DND-41 (cell line): ENCODE data around the gene DNAH10.

Experiments
- ATAC-seq: fragments of 200-7000 bp; cut with Tn5 transposase; 3 replicates; pipeline ENCODE4 v1.9.1; 2021; ENCODE audit warnings: low read depth; ENCODE audit not compliant: insufficient read depth
- DNase-seq: peaks from one replicate; pipeline ENCODE4 v3.0.0-alpha.2; 2020
- H2AFZ ChIP-seq: 2 replicates; pipeline ENCODE4 v1.6.0; 2012; ENCODE audit warnings: low read depth, low read length
- H3K27ac ChIP-seq: 2 replicates; pipeline ENCODE4 v1.5.1; 2012; ENCODE audit warnings: low read length, inconsistent platforms
- H3K27me3 ChIP-seq: fragments of 200-600 bp; sonication (generic); 2 replicates; pipeline ENCODE4 v1.6.0; 2012; ENCODE audit warnings: low read length, mild to moderate bottlenecking, inconsistent platforms; ENCODE audit not compliant: insufficient read depth, poor library complexity
- H3K36me3 ChIP-seq: 2 replicates; pipeline ENCODE4 v1.5.1; 2012; ENCODE audit warnings: low read length, inconsistent platforms; ENCODE audit not compliant: insufficient read depth
- H3K4me1 ChIP-seq: 2 replicates; pipeline ENCODE4 v1.5.1; 2012; ENCODE audit warnings: mild to moderate bottlenecking, low read length; ENCODE audit not compliant: insufficient read depth
- H3K4me2 ChIP-seq: 2 replicates; pipeline ENCODE4 v1.6.0; 2012; ENCODE audit warnings: mild to moderate bottlenecking, moderate library complexity, low read length, inconsistent platforms; ENCODE audit not compliant: insufficient read depth
- H3K4me3 ChIP-seq, 2 experiments: fragments of 200-600 bp in 1 of 2; shearing (Covaris generic) in 1 of 2; 2 replicates each; pipeline ENCODE4 v1.5.1; 2012 to 2016; ENCODE audit warnings: inconsistent platforms in 2 of 2, low read length in 2 of 2, mild to moderate bottlenecking in 2 of 2, low read depth in 1 of 2, moderate library complexity in 1 of 2
- H3K79me2 ChIP-seq: 2 replicates; pipeline ENCODE4 v1.6.0; 2012; ENCODE audit warnings: low read length, inconsistent platforms; ENCODE audit not compliant: insufficient read depth
- H3K9ac ChIP-seq: 2 replicates; pipeline ENCODE4 v1.6.0; 2012; ENCODE audit warnings: low read depth, mild to moderate bottlenecking, inconsistent platforms, low read length, moderate library complexity
- H3K9me3 ChIP-seq: 2 replicates; pipeline ENCODE4 v1.5.1; 2012; ENCODE audit warnings: low read length, moderate library complexity, mild to moderate bottlenecking, inconsistent platforms; ENCODE audit not compliant: insufficient read depth, severe bottlenecking
- H4K20me1 ChIP-seq: 2 replicates; pipeline ENCODE4 v1.6.0; 2012; ENCODE audit warnings: low read length; ENCODE audit not compliant: insufficient read depth
- CTCF ChIP-seq: IDR thresholded peaks from 2 replicates; pipeline ENCODE4 v1.5.1; 2012; ENCODE audit warnings: borderline replicate concordance, low read length, moderate library complexity, mild to moderate bottlenecking; ENCODE audit not compliant: poor library complexity, severe bottlenecking; ENCODE audit errors: extremely low read depth
- EZH2 ChIP-seq: IDR thresholded peaks from 3 replicates; pipeline ENCODE4 v1.6.1; 2012; ENCODE audit warnings: borderline replicate concordance, low read depth, mild to moderate bottlenecking, moderate library complexity, low read length, inconsistent platforms; ENCODE audit not compliant: severe bottlenecking

The DNAH10 gene

GRCh38 chr12:123859035-123859434 lies 96.9 kb downstream of the DNAH10 start:
- H3K79me2 ChIP-seq, result no peaks in the 10 kb centered on the region
- no peak overlapping the region for H3K4me3 ChIP-seq
- DNase-seq, result no peak
- H4K20me1 ChIP-seq, result no peaks in the 10 kb centered on the region
- H3K27me3 ChIP-seq, result no peaks in the 10 kb centered on the region
- no peak overlapping the region for H2AFZ ChIP-seq
- TF ChIP-seq EZH2, result no peak
- no peak for TF ChIP-seq CTCF
- H3K27ac ChIP-seq, result no peak overlapping the region
- H3K4me1 ChIP-seq, result no peaks in the 10 kb centered on the region
- no peak for ATAC-seq
- H3K4me2 ChIP-seq, result no peak overlapping the region
- no peaks in the 10 kb centered on the region for H3K9me3 ChIP-seq
- H3K36me3 ChIP-seq, result no peaks in the 10 kb centered on the region
- no peak overlapping the region for H3K9ac ChIP-seq

- no peak for TF ChIP-seq EZH2
- TF ChIP-seq CTCF, result no peak
- Histone ChIP-seq H3K27ac (no peak overlapping the region), H3K27me3 (no peaks in the 10 kb centered on the region), H4K20me1 (no peaks in the 10 kb centered on the region), H3K79me2 (no peaks in the 10 kb centered on the region), H3K36me3 (no peaks in the 10 kb centered on the region), H3K4me2 (no peak overlapping the region), H3K9me3 (no peaks in the 10 kb centered on the region), H3K4me3 (no peak overlapping the region), H3K9ac (no peak overlapping the region), H3K4me1 (no peaks in the 10 kb centered on the region), H2AFZ (no peak overlapping the region)
- no peak for ATAC-seq
- no peak for DNase-seq
These were observed 98.3 kb downstream of the DNAH10 start for GRCh38 chr12:123860377-123860776.

- DNase-seq, result no peak
- no peak for ATAC-seq
- no peaks in the 10 kb centered on the region for H3K4me1 ChIP-seq
- no peak overlapping the region for H3K4me2 ChIP-seq
- no peaks in the 10 kb centered on the region for H3K79me2 ChIP-seq
- no peaks in the 10 kb centered on the region for H3K9me3 ChIP-seq
- H3K4me3 ChIP-seq, result no peak overlapping the region
- H3K27me3 ChIP-seq, result no peaks in the 10 kb centered on the region
- TF ChIP-seq CTCF (no peak), EZH2 (no peak)
- H3K27ac ChIP-seq, result no peak overlapping the region
- no peak overlapping the region for H3K9ac ChIP-seq
- no peak overlapping the region for H2AFZ ChIP-seq
- no peaks in the 10 kb centered on the region for H3K36me3 ChIP-seq
- H4K20me1 ChIP-seq, result no peaks in the 10 kb centered on the region
These were observed 99.3 kb downstream of the DNAH10 start for GRCh38 chr12:123861392-123861791.

GRCh38 chr12:123867141-123867540 lies 105.0 kb downstream of the DNAH10 start:
- Histone ChIP-seq H3K36me3 (no peaks in the 10 kb centered on the region), H3K9me3 (no peaks in the 10 kb centered on the region), H3K4me3 (no peak overlapping the region), H3K4me2 (no peak overlapping the region), H3K27ac (no peak overlapping the region), H2AFZ (no peak overlapping the region), H3K4me1 (no peaks in the 10 kb centered on the region), H3K9ac (no peak overlapping the region), H4K20me1 (no peaks in the 10 kb centered on the region), H3K79me2 (no peaks in the 10 kb centered on the region), H3K27me3 (no peaks in the 10 kb centered on the region)
- DNase-seq, result no peak
- no peak for TF ChIP-seq EZH2
- TF ChIP-seq CTCF, result no peak
- no peak for ATAC-seq
